ENCODE measurements around the gene MFSD2A.
"Not testable (repeated sequence)": the region's sequence is repeated elsewhere in the genome, so short reads cannot be mapped to it uniquely, and the experiment has no call there.

MFSD2A gene

GRCh38 chr1:39981385-39981784, 26.4 kb downstream of the MFSD2A start:
- no peak for TF ChIP-seq Cebpa-rat (IDR thresholded peaks at IDR 0.05)
- Histone ChIP-seq H3K27me3 (no peaks in the 10 kb centered on the region; a peak in 1 of 22 replicates), H3K4me2 (peak overlapping the region in 1 of 11 experiments; percentile 46; a peak in 1 of 22 replicates), H3K36me3 (no peaks in the 10 kb centered on the region), H3K4me3 (no peak overlapping the region), H3K27ac (no peak overlapping the region), H3K9ac (no peak overlapping the region), H3K4me1 (peaks cover 0 to 11% (median 0%) of the 10 kb centered on the region in 10 experiments; a peak in 6 of 20 replicates), H4K20me1 (no peaks in the 10 kb centered on the region), H3K9me3 (replicated peaks in 1 of 11) (no peaks in the 10 kb centered on the region)

- H3K9me3 ChIP-seq (replicated peaks in 1 of 11) = no peaks in the 10 kb centered on the region
- no peak overlapping the region for H3K4me3 ChIP-seq
- H3K27ac ChIP-seq = no peak overlapping the region
- H3K4me2 ChIP-seq = no peak overlapping the region
- H3K4me1 ChIP-seq = peaks cover 0 to 11% (median 0%) of the 10 kb centered on the region in 10 experiments; a peak in 6 of 20 replicates
- no peak overlapping the region for H3K9ac ChIP-seq
- H3K36me3 ChIP-seq = no peaks in the 10 kb centered on the region
- H3K27me3 ChIP-seq = no peaks in the 10 kb centered on the region
- no peak for TF ChIP-seq Cebpa-rat (IDR thresholded peaks at IDR 0.05)
- no peaks in the 10 kb centered on the region for H4K20me1 ChIP-seq
Measured at GRCh38 chr1:39981945-39982344, 27.0 kb downstream of the MFSD2A start.

GRCh38 chr1:39984480-39984879, 29.5 kb downstream of the MFSD2A start:
- not testable (repeated sequence) for H4K20me1 ChIP-seq; H3K9ac ChIP-seq; H3K4me3 ChIP-seq; H3K36me3 ChIP-seq; H3K27ac ChIP-seq; H3K9me3 ChIP-seq (replicated peaks in 1 of 11); H3K27me3 ChIP-seq; H3K4me2 ChIP-seq
- peaks cover 0 to 11% (median 0%) of the 10 kb centered on the region in 10 experiments; a peak in 6 of 20 replicates for H3K4me1 ChIP-seq

- no peak overlapping the region for H3K4me2 ChIP-seq
- TF ChIP-seq Cebpa-rat (IDR thresholded peaks at IDR 0.05) = no peak
- H3K9me3 ChIP-seq (replicated peaks in 1 of 11) = no peaks in the 10 kb centered on the region
- H3K9ac ChIP-seq = no peak overlapping the region
- H3K4me1 ChIP-seq = peaks cover 0 to 13% (median under 1%) of the 10 kb centered on the region in 10 experiments; a peak in 6 of 20 replicates
- no peaks in the 10 kb centered on the region for H3K27me3 ChIP-seq
- no peak overlapping the region for H3K27ac ChIP-seq
- no peaks in the 10 kb centered on the region for H4K20me1 ChIP-seq
- no peaks in the 10 kb centered on the region for H3K36me3 ChIP-seq
- H3K4me3 ChIP-seq = no peak overlapping the region
Measured at GRCh38 chr1:39984951-39985350, 30.0 kb downstream of the MFSD2A start.

- Histone ChIP-seq H3K9me3 (replicated peaks in 1 of 11) (no peaks in the 10 kb centered on the region), H3K4me2 (no peak overlapping the region), H3K36me3 (no peaks in the 10 kb centered on the region), H3K4me1 (peaks cover 0 to 30% (median 7%) of the 10 kb centered on the region in 10 experiments; a peak in 10 of 20 replicates), H3K27ac (no peak overlapping the region), H3K27me3 (no peaks in the 10 kb centered on the region), H3K4me3 (no peak overlapping the region), H4K20me1 (no peaks in the 10 kb centered on the region), H3K9ac (no peak overlapping the region)
- no peak for TF ChIP-seq Cebpa-rat (IDR thresholded peaks at IDR 0.05)
Measured at GRCh38 chr1:39987869-39988268, 32.9 kb downstream of the MFSD2A start.

GRCh38 chr1:39988618-39989343, 33.8 kb downstream of the MFSD2A start:
- Histone ChIP-seq H3K4me3 (no peak overlapping the region), H3K9ac (no peak overlapping the region), H3K9me3 (replicated peaks in 1 of 11) (no peaks in the 10 kb centered on the region), H3K4me1 (peaks cover 0 to 35% (median 8%) of the 10 kb centered on the region in 10 experiments; a peak in 10 of 20 replicates), H3K27ac (no peak overlapping the region), H3K4me2 (no peak overlapping the region), H3K27me3 (no peaks in the 10 kb centered on the region), H3K36me3 (no peaks in the 10 kb centered on the region), H4K20me1 (no peaks in the 10 kb centered on the region)
- no peak for TF ChIP-seq Cebpa-rat (IDR thresholded peaks at IDR 0.05)

GRCh38 chr1:39990428-39990827, 35.5 kb downstream of the MFSD2A start:
- Histone ChIP-seq H3K27me3 (no peaks in the 10 kb centered on the region), H4K20me1 (no peaks in the 10 kb centered on the region), H3K27ac (no peak overlapping the region), H3K4me2 (peak overlapping the region in 4 of 11 experiments; percentile 19 to 69 (median 31); a peak in 4 of 22 replicates), H3K9me3 (replicated peaks in 1 of 11) (no peaks in the 10 kb centered on the region), H3K4me3 (no peak overlapping the region), H3K36me3 (no peaks in the 10 kb centered on the region), H3K9ac (no peak overlapping the region), H3K4me1 (peaks cover 0 to 35% (median 8%) of the 10 kb centered on the region in 10 experiments; a peak in 10 of 20 replicates)
- no peak for TF ChIP-seq Cebpa-rat (IDR thresholded peaks at IDR 0.05)

- H3K9ac ChIP-seq = peak overlapping the region in 1 of 11 experiments; percentile 45; a peak in 2 of 22 replicates
- H4K20me1 ChIP-seq = no peaks in the 10 kb centered on the region
- no peak for TF ChIP-seq Cebpa-rat (IDR thresholded peaks at IDR 0.05)
- H3K9me3 ChIP-seq (replicated peaks in 1 of 11) = no peaks in the 10 kb centered on the region
- peak overlapping the region in 6 of 11 experiments; percentile 3 to 69 (median 44); a peak in 11 of 22 replicates for H3K4me2 ChIP-seq
- H3K4me1 ChIP-seq = peaks cover 0 to 49% (median 15%) of the 10 kb centered on the region in 10 experiments; a peak in 12 of 20 replicates
- H3K27me3 ChIP-seq = no peaks in the 10 kb centered on the region
- H3K27ac ChIP-seq = peak overlapping the region in 4 of 11 experiments; percentile 1 to 65 (median 30); a peak in 5 of 22 replicates
- no peaks in the 10 kb centered on the region for H3K36me3 ChIP-seq
- H3K4me3 ChIP-seq = no peak overlapping the region
Measured at GRCh38 chr1:39992234-39992633, 37.3 kb downstream of the MFSD2A start.

- no peaks in the 10 kb centered on the region for H4K20me1 ChIP-seq
- H3K27ac ChIP-seq = peak overlapping the region in 2 of 11 experiments; percentile 42 to 65; a peak in 4 of 22 replicates
- TF ChIP-seq Cebpa-rat (IDR thresholded peaks at IDR 0.05) = no peak
- no peaks in the 10 kb centered on the region for H3K9me3 ChIP-seq (replicated peaks in 1 of 11)
- H3K36me3 ChIP-seq = no peaks in the 10 kb centered on the region
- peaks cover 0 to 49% (median 15%) of the 10 kb centered on the region in 10 experiments; a peak in 12 of 20 replicates for H3K4me1 ChIP-seq
- peak overlapping the region in 5 of 11 experiments; percentile 36 to 69 (median 44); a peak in 8 of 22 replicates for H3K4me2 ChIP-seq
- no peak overlapping the region for H3K4me3 ChIP-seq
- no peak overlapping the region for H3K9ac ChIP-seq
- H3K27me3 ChIP-seq = no peaks in the 10 kb centered on the region
Measured at GRCh38 chr1:39992888-39993287, 37.9 kb downstream of the MFSD2A start.

Data from BLaER1 treated with 17β-estradiol and CSF1 and Interleukin-3, amounts not matched to agents 10 nM and 100 nM (cell line).